Fibroblast of skin of scalp (primary cell): ENCODE data around the gene PBX1. TPM values are rescaled to one million over a fixed set of nuclear protein-coding genes. Genes with fewer than 3 reads are reported as not detected.
"Not testable (repeated sequence)": the region's sequence is repeated elsewhere in the genome, so short reads cannot be mapped to it uniquely, and the experiment has no call there.

Experiments
- DNase-seq: peaks from one replicate; pipeline ENCODE4 v3.0.0-alpha.2; 2013
- polyA plus RNA-seq, 2 experiments: library from polyadenylated mRNA; unstranded; fragments of 120-200 nt; gene quantifications; one replicate each; pipeline ENCODE4 v1.2.1, GENCODE V29; 2013; ENCODE audit not compliant: insufficient read length in 2 of 2

PBX1 gene
- 19.9 TPM for polyA plus RNA-seq (2013, experiment 1 of 2; ENCODE audit: insufficient read length)
- polyA plus RNA-seq (2013, experiment 2 of 2; ENCODE audit: insufficient read length) = 21.8 TPM

- peak; percentile 99 for DNase-seq
These were observed at the start of gene PBX1 for GRCh38 chr1:164558461-164559341. PBX1 (plus strand) TSS chr1:164559184.

- peak; percentile 31 for DNase-seq
These were observed 48.5 kb upstream of the PBX1 start for GRCh38 chr1:164510435-164510834.

- DNase-seq = no peak
These were observed 47.8 kb upstream of the PBX1 start for GRCh38 chr1:164511001-164511705.

- no peak for DNase-seq
These were observed 43.8 kb upstream of the PBX1 start for GRCh38 chr1:164515231-164515630.

GRCh38 chr1:164515711-164516331 lies 43.2 kb upstream of the PBX1 start:
- DNase-seq = no peak

GRCh38 chr1:164516591-164516990 lies 42.4 kb upstream of the PBX1 start:
- no peak for DNase-seq

- no peak for DNase-seq
These were observed 40.2 kb upstream of the PBX1 start for GRCh38 chr1:164518692-164519332.

- DNase-seq = peak; percentile 20
These were observed 39.6 kb upstream of the PBX1 start for GRCh38 chr1:164519426-164519825.

GRCh38 chr1:164524810-164525209 lies 34.2 kb upstream of the PBX1 start:
- peak; percentile 60 for DNase-seq

GRCh38 chr1:164534863-164535610 lies 23.9 kb upstream of the PBX1 start:
- no peak for DNase-seq

- DNase-seq = not testable (repeated sequence)
These were observed 6.5 kb upstream of the PBX1 start for GRCh38 chr1:164552463-164552988.

- no peak for DNase-seq
These were observed 1.7 kb upstream of the PBX1 start for GRCh38 chr1:164557270-164557669.

- peak; percentile 26 for DNase-seq
These were observed 513 bp downstream of the PBX1 start for GRCh38 chr1:164559342-164560051.

- DNase-seq = peak; percentile 11
These were observed 1.1 kb downstream of the PBX1 start for GRCh38 chr1:164560121-164560541.

GRCh38 chr1:164560556-164560955 lies 1.6 kb downstream of the PBX1 start:
- DNase-seq = no peak

- DNase-seq = no peak
These were observed 2.0 kb downstream of the PBX1 start for GRCh38 chr1:164561007-164561406.

- no peak for DNase-seq
These were observed 2.5 kb downstream of the PBX1 start for GRCh38 chr1:164561472-164561871.

GRCh38 chr1:164562061-164562460 lies 3.1 kb downstream of the PBX1 start:
- DNase-seq = no peak

GRCh38 chr1:164562511-164562910 lies 3.5 kb downstream of the PBX1 start:
- no peak for DNase-seq

GRCh38 chr1:164562947-164563520 lies 4.0 kb downstream of the PBX1 start:
- DNase-seq = no peak
